Activated CD8-positive, alpha-beta T cell treated with anti-CD3 and anti-CD28 coated beads for 36 hours (primary cell): ENCODE measurements around the gene PXDN. TPM values are rescaled to one million over a fixed set of nuclear protein-coding genes. Genes with fewer than 3 reads are reported as not detected.

Source experiments
- ATAC-seq: fragments of 200-7000 bp; cut with Tn5 transposase; one replicate; pipeline ENCODE4 v1.10.0; 2021; ENCODE audit warnings: mild to moderate bottlenecking, moderate library complexity
- CTCF ChIA-PET: fragments of 350-600 bp; sonication (Branson Sonifier 250); formaldehyde crosslinking; loops from one replicate; lab custom pipeline; 2021; ENCODE audit warnings: antibody characterized with exemption; lab: Charles Lee
- POLR2A ChIA-PET: fragments of 350-600 bp; sonication (Branson Sonifier 250); formaldehyde crosslinking; loops from one replicate; lab custom pipeline; 2021; ENCODE audit warnings: antibody characterized with exemption; lab: Charles Lee
- DNase-seq: peaks from one replicate; pipeline ENCODE4 v3.0.0-alpha.2; 2020
- H3K27ac Mint-ChIP-seq: one replicate; pipeline ENCODE4 v1.8.0; 2021; ENCODE audit warnings: mild to moderate bottlenecking, mixed read lengths
- H3K27me3 Mint-ChIP-seq: one replicate; pipeline ENCODE4 v1.8.0; 2021; ENCODE audit warnings: mixed read lengths
- H3K36me3 Mint-ChIP-seq: one replicate; pipeline ENCODE4 v1.8.0; 2021; ENCODE audit warnings: low read depth, mixed read lengths
- H3K4me1 Mint-ChIP-seq: one replicate; pipeline ENCODE4 v1.8.0; 2021; ENCODE audit warnings: low read depth, mixed read lengths
- H3K4me3 Mint-ChIP-seq: one replicate; pipeline ENCODE4 v1.8.0; 2021; ENCODE audit warnings: mild to moderate bottlenecking, moderate library complexity, mixed read lengths
- H3K9me3 Mint-ChIP-seq: one replicate; pipeline ENCODE4 v1.8.0; 2021; ENCODE audit warnings: mixed read lengths
- CTCF ChIP-seq: fragments of 200-600 bp; IDR thresholded peaks from one replicate; pipeline ENCODE4 v1.8.0; 2022; ENCODE audit warnings: antibody characterized with exemption, mild to moderate bottlenecking
- intact Hi-C: fragments of 100-400 bp; cut with micrococcal nuclease; formaldehyde crosslinking; loops from one replicate; pipeline ENCODE4 v1.10.0; 2022
- total RNA-seq, 2 experiments: library from RNA; stranded (reverse); gene quantifications; one replicate each; pipeline ENCODE4 v1.2.3, GENCODE V29; 2021

PXDN gene
- total RNA-seq, 2 experiments from 2014 or later = 0.58 to 0.83 TPM

DNA sequence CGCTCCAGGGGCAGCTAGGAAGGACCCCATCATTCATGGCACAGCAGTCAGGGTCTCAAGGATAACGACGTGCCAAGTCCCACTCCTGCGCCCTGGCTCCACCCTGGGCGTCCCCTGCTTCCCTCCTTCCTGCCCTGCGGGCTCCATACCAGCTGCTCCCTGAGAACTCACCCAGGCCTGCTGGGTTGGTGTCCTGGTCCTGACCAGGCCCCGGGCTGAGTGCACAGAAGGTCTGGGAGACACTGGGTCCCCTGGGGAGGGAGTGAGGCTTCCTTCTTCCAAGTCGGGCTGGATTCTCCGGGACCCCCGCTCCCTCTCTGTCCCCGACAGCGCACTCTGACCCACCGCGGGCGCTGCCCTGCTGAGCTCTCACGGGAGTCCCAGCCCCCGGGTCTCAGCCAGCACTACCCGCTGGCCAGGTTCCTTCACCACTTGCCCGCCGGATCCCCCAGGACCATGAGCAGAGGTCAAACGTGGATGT lies 160.2 kb downstream of the PXDN start:
- TF ChIP-seq CTCF = no peak
- H3K36me3 Mint-ChIP-seq = no peaks in the 10 kb centered on the region
- peaks cover 5% of the 10 kb centered on the region for H3K27me3 Mint-ChIP-seq
- DNase-seq (no peak), ATAC-seq (no peak)
- intact Hi-C loops = no loop called here
- H3K4me1 Mint-ChIP-seq = no peaks in the 10 kb centered on the region
- ChIA-PET CTCF (no interaction called here), POLR2A (no interaction called here)
- no peak overlapping the region for H3K27ac Mint-ChIP-seq
- H3K4me3 Mint-ChIP-seq = no peak overlapping the region
- H3K9me3 Mint-ChIP-seq = no peaks in the 10 kb centered on the region

DNA sequence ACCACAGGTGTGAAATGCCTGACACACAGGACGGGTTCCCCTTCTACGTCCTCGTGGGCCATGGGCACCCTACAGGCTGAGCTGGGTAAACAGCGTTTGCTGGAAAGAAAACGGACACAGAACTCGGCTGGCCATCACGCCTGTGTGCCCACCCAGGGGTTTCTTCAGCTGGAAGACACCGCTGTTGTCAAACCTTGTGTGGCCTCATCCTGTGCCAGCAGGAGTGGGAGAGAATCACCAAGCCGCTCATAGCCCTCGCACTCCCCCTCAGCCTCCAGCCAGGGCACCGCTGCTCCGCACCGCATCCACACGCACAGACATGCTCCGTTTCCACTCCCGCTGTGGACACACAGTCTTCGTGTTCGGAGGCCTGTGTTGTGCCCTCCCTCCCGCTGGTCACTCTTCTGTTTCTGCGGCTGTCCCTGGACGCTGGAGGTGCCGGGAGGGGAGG lies 161.4 kb downstream of the PXDN start:
- Mint-ChIP-seq H3K27me3 (peaks cover 5% of the 10 kb centered on the region), H3K9me3 (no peaks in the 10 kb centered on the region), H3K4me3 (no peak overlapping the region), H3K36me3 (no peaks in the 10 kb centered on the region), H3K27ac (no peak overlapping the region), H3K4me1 (no peaks in the 10 kb centered on the region)
- POLR2A ChIA-PET = no interaction called here
- intact Hi-C loops = no loop called here
- CTCF ChIA-PET = no interaction called here
- TF ChIP-seq CTCF = no peak
- DNase-seq (no peak), ATAC-seq (no peak)

DNA sequence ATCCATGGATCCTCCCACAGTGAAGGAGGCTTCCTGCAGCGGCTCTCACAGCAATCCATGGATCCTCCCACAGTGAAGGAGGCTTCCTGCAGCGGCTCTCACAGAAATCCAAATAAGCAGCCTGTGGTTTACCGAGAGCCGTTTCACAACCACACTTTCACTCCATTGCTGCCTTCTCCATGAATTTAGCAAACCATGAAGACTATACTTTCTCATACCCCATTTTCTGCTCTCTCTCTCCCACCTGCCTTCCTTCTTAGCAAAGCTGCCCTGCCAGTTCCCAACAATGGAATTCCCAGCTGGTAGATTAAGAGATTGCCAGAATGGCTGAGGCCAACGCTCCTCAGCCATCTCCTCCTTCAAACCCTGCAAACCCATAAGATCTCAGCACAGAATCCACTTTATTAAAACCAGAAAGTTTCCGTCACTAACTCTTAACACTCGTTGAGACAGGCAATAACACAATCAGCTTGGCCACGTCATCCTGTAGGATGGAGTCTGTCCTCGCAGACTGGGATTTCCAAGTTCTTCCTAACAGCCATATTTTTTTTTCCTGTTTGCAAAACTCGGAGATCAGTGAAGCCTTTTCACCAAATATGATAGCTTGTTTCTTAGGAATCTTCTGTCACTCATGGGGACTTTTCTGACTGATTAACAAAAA lies 162.2 kb downstream of the PXDN start:
- no peak for TF ChIP-seq CTCF
- CTCF ChIA-PET = no interaction called here

More for the DNA sequence above, 162.2 kb downstream of the PXDN start:
- no peak for DNase-seq
- POLR2A ChIA-PET = no interaction called here
- Mint-ChIP-seq H3K4me3 (no peak overlapping the region), H3K36me3 (no peaks in the 10 kb centered on the region), H3K27me3 (peaks cover 5% of the 10 kb centered on the region), H3K4me1 (no peaks in the 10 kb centered on the region), H3K9me3 (no peaks in the 10 kb centered on the region), H3K27ac (no peak overlapping the region)
- ATAC-seq = no peak
- intact Hi-C loops = no loop called here
